T-helper 2 cell treated with Interferon-gamma antibody and Interleukin-4, amounts not matched to agents 5 μg/mL and 100 μg/mL, for 36 hours (primary cell): Measurements from ENCODE around the gene PCBP3.
"Not testable (repeated sequence)": the region's sequence is repeated elsewhere in the genome, so short reads cannot be mapped to it uniquely, and the experiment has no call there.

Experiments used
- DNase-seq: peaks from one replicate; pipeline ENCODE4 v3.0.0; 2021; ENCODE audit warnings: low spot score
- H3K27ac Mint-ChIP-seq: one replicate; pipeline ENCODE4 v1.8.0; 2021; ENCODE audit warnings: mild to moderate bottlenecking, mixed read lengths
- H3K27me3 Mint-ChIP-seq: one replicate; pipeline ENCODE4 v1.8.0; 2021; ENCODE audit warnings: low read depth, mixed read lengths
- H3K36me3 Mint-ChIP-seq: one replicate; pipeline ENCODE4 v1.8.0; 2021; ENCODE audit warnings: low read depth, mixed read lengths
- H3K4me1 Mint-ChIP-seq: one replicate; pipeline ENCODE4 v1.8.0; 2021; ENCODE audit warnings: low read depth, mixed read lengths
- H3K4me3 Mint-ChIP-seq: one replicate; pipeline ENCODE4 v1.8.0; 2022; ENCODE audit warnings: mild to moderate bottlenecking, moderate library complexity, mixed read lengths
- H3K9me3 Mint-ChIP-seq: one replicate; pipeline ENCODE4 v1.8.0; 2021; ENCODE audit warnings: mixed read lengths

The PCBP3 gene

GRCh38 chr21:45643021-45643980, at the start of gene PCBP3:
TSS of gene PCBP3 (plus strand) at chr21:45643725. CDS start at chr21:45850086, 206,361 bp downstream.
- Mint-ChIP-seq H3K27ac (peak within 1 kb of the TSS; percentile 55), H3K36me3 (no peaks in the 10 kb centered on the region), H3K4me1 (peaks cover 13% of the 10 kb centered on the region), H3K27me3 (peaks cover 15% of the 10 kb centered on the region), H3K9me3 (no peaks in the 10 kb centered on the region), H3K4me3 (peak within 1 kb of the TSS; percentile 79)
- peak; percentile 93 for DNase-seq

GRCh38 chr21:45594721-45595489, 48.6 kb upstream of the PCBP3 start:
- Mint-ChIP-seq H3K27ac (no peak overlapping the region), H3K4me3 (no peak overlapping the region), H3K9me3 (no peaks in the 10 kb centered on the region), H3K36me3 (no peaks in the 10 kb centered on the region), H3K4me1 (peaks cover 13% of the 10 kb centered on the region), H3K27me3 (no peaks in the 10 kb centered on the region)
- DNase-seq, result no peak

GRCh38 chr21:45595574-45596295, 47.8 kb upstream of the PCBP3 start:
- no peak overlapping the region for H3K27ac Mint-ChIP-seq
- no peak for DNase-seq
- peaks cover 13% of the 10 kb centered on the region for H3K4me1 Mint-ChIP-seq
- no peaks in the 10 kb centered on the region for H3K9me3 Mint-ChIP-seq
- no peaks in the 10 kb centered on the region for H3K27me3 Mint-ChIP-seq
- no peaks in the 10 kb centered on the region for H3K36me3 Mint-ChIP-seq
- H3K4me3 Mint-ChIP-seq, result no peak overlapping the region

GRCh38 chr21:45596704-45597318, 46.7 kb upstream of the PCBP3 start:
- no peak overlapping the region for H3K4me3 Mint-ChIP-seq
- H3K36me3 Mint-ChIP-seq, result no peaks in the 10 kb centered on the region
- no peaks in the 10 kb centered on the region for H3K27me3 Mint-ChIP-seq
- no peaks in the 10 kb centered on the region for H3K9me3 Mint-ChIP-seq
- peak; percentile 66 for DNase-seq
- peaks cover 13% of the 10 kb centered on the region for H3K4me1 Mint-ChIP-seq
- no peak overlapping the region for H3K27ac Mint-ChIP-seq

- no peak overlapping the region for H3K27ac Mint-ChIP-seq
- H3K4me1 Mint-ChIP-seq, result peaks cover 13% of the 10 kb centered on the region
- H3K4me3 Mint-ChIP-seq, result no peak overlapping the region
- H3K36me3 Mint-ChIP-seq, result no peaks in the 10 kb centered on the region
- DNase-seq, result no peak
- H3K9me3 Mint-ChIP-seq, result peaks cover 1% of the 10 kb centered on the region
- H3K27me3 Mint-ChIP-seq, result no peaks in the 10 kb centered on the region
These were observed 45.4 kb upstream of the PCBP3 start for GRCh38 chr21:45598109-45598508.

GRCh38 chr21:45598666-45599065, 44.9 kb upstream of the PCBP3 start:
- Mint-ChIP-seq H3K4me3 (no peak overlapping the region), H3K27me3 (peaks cover 3% of the 10 kb centered on the region), H3K9me3 (peaks cover 7% of the 10 kb centered on the region), H3K4me1 (peaks cover 9% of the 10 kb centered on the region), H3K36me3 (no peaks in the 10 kb centered on the region), H3K27ac (no peak overlapping the region)
- no peak for DNase-seq

GRCh38 chr21:45599146-45599581, 44.4 kb upstream of the PCBP3 start:
- Mint-ChIP-seq H3K36me3 (no peaks in the 10 kb centered on the region), H3K4me3 (no peak overlapping the region)
- DNase-seq, result no peak

GRCh38 chr21:45600248-45600647, 43.3 kb upstream of the PCBP3 start:
- H3K27ac Mint-ChIP-seq, result no peak overlapping the region
- peaks cover 9% of the 10 kb centered on the region for H3K27me3 Mint-ChIP-seq
- no peak overlapping the region for H3K4me3 Mint-ChIP-seq
- peaks cover 14% of the 10 kb centered on the region for H3K9me3 Mint-ChIP-seq
- H3K4me1 Mint-ChIP-seq, result peaks cover 7% of the 10 kb centered on the region
- no peaks in the 10 kb centered on the region for H3K36me3 Mint-ChIP-seq
- no peak for DNase-seq

More at GRCh38 chr21:45599146-45599581, 44.4 kb upstream of the PCBP3 start:
- H3K27me3 Mint-ChIP-seq, result peaks cover 7% of the 10 kb centered on the region
- H3K9me3 Mint-ChIP-seq, result peaks cover 12% of the 10 kb centered on the region
- no peak overlapping the region for H3K27ac Mint-ChIP-seq
- H3K4me1 Mint-ChIP-seq, result peaks cover 7% of the 10 kb centered on the region

- Mint-ChIP-seq H3K27me3 (peaks cover 9% of the 10 kb centered on the region), H3K4me1 (peaks cover 4% of the 10 kb centered on the region), H3K27ac (no peak overlapping the region), H3K36me3 (no peaks in the 10 kb centered on the region), H3K9me3 (peaks cover 14% of the 10 kb centered on the region), H3K4me3 (no peak overlapping the region)
- DNase-seq, result no peak
These were observed 42.0 kb upstream of the PCBP3 start for GRCh38 chr21:45601551-45601950.

- Mint-ChIP-seq H3K36me3 (no peaks in the 10 kb centered on the region), H3K9me3 (peaks cover 14% of the 10 kb centered on the region), H3K4me1 (no peaks in the 10 kb centered on the region), H3K27ac (no peak overlapping the region), H3K4me3 (no peak overlapping the region), H3K27me3 (peaks cover 9% of the 10 kb centered on the region)
- no peak for DNase-seq
These were observed 41.4 kb upstream of the PCBP3 start for GRCh38 chr21:45602106-45602505.

GRCh38 chr21:45603481-45603880, 40.0 kb upstream of the PCBP3 start:
- H3K36me3 Mint-ChIP-seq, result no peaks in the 10 kb centered on the region
- H3K9me3 Mint-ChIP-seq, result peaks cover 14% of the 10 kb centered on the region
- H3K27me3 Mint-ChIP-seq, result peaks cover 9% of the 10 kb centered on the region
- DNase-seq, result no peak
- no peak overlapping the region for H3K4me3 Mint-ChIP-seq
- peaks cover 2% of the 10 kb centered on the region for H3K4me1 Mint-ChIP-seq
- H3K27ac Mint-ChIP-seq, result no peak overlapping the region

GRCh38 chr21:45604681-45605080, 38.8 kb upstream of the PCBP3 start:
- H3K36me3 Mint-ChIP-seq, H3K4me1 Mint-ChIP-seq, DNase-seq, H3K4me3 Mint-ChIP-seq, H3K27ac Mint-ChIP-seq: not testable (repeated sequence)
- Mint-ChIP-seq H3K9me3 (peaks cover 14% of the 10 kb centered on the region), H3K27me3 (peaks cover 11% of the 10 kb centered on the region)
